ENCODE results near the gene CCDC112. TPM values are rescaled to one million over a fixed set of nuclear protein-coding genes. Genes with fewer than 3 reads are reported as not detected.

Gene CCDC112
- total RNA-seq, 1 donor from 2014 or later: 7.4 TPM

- TF ChIP-seq, protein P1, sequence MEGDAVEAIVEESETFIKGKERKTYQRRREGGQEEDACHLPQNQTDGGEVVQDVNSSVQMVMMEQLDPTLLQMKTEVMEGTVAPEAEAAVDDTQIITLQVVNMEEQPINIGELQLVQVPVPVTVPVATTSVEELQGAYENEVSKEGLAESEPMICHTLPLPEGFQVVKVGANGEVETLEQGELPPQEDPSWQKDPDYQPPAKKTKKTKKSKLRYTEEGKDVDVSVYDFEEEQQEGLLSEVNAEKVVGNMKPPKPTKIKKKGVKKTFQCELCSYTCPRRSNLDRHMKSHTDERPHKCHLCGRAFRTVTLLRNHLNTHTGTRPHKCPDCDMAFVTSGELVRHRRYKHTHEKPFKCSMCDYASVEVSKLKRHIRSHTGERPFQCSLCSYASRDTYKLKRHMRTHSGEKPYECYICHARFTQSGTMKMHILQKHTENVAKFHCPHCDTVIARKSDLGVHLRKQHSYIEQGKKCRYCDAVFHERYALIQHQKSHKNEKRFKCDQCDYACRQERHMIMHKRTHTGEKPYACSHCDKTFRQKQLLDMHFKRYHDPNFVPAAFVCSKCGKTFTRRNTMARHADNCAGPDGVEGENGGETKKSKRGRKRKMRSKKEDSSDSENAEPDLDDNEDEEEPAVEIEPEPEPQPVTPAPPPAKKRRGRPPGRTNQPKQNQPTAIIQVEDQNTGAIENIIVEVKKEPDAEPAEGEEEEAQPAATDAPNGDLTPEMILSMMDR (IDR thresholded peaks at IDR 0.05): no peak
- no peak for DNase-seq
- intact Hi-C loops (cut with DNase I): no loop called here
- no peaks in the 10 kb centered on the region for H3K4me1 ChIP-seq
- no peaks in the 10 kb centered on the region for H3K27me3 ChIP-seq (ENCODE audit: low read depth)
- no peak for ATAC-seq
- H3K9me3 ChIP-seq: no peaks in the 10 kb centered on the region
- H3K36me3 ChIP-seq: no peaks in the 10 kb centered on the region
- H3K4me3 ChIP-seq: no peak overlapping the region
- H3K27ac ChIP-seq: no peak overlapping the region
These were observed 42.4 kb upstream of the CCDC112 start for GRCh38 chr5:115338851-115339250.

GRCh38 chr5:115337882-115338281 is 41.4 kb upstream of the CCDC112 start:
- Histone ChIP-seq H3K27me3 (ENCODE audit: low read depth) (no peaks in the 10 kb centered on the region), H3K27ac (no peak overlapping the region), H3K4me3 (no peak overlapping the region), H3K4me1 (no peaks in the 10 kb centered on the region), H3K36me3 (no peaks in the 10 kb centered on the region), H3K9me3 (no peaks in the 10 kb centered on the region)
- ATAC-seq: no peak
- intact Hi-C loops (cut with DNase I): no loop called here
- TF ChIP-seq, protein P1 (IDR thresholded peaks at IDR 0.05): no peak
- no peak for DNase-seq

GRCh38 chr5:115336964-115337363 is 40.5 kb upstream of the CCDC112 start:
- DNase-seq (no peak), ATAC-seq (no peak)
- H3K4me1 ChIP-seq: no peaks in the 10 kb centered on the region
- H3K27ac ChIP-seq: no peak overlapping the region
- no peaks in the 10 kb centered on the region for H3K9me3 ChIP-seq
- intact Hi-C loops (cut with DNase I): no loop called here
- H3K36me3 ChIP-seq: no peaks in the 10 kb centered on the region
- TF ChIP-seq, protein P1 (IDR thresholded peaks at IDR 0.05): no peak
- H3K27me3 ChIP-seq (ENCODE audit: low read depth): no peaks in the 10 kb centered on the region
- H3K4me3 ChIP-seq: no peak overlapping the region

GRCh38 chr5:115336201-115336720 is 39.8 kb upstream of the CCDC112 start:
- DNase-seq (no peak), ATAC-seq (no peak)
- no peaks in the 10 kb centered on the region for H3K4me1 ChIP-seq
- intact Hi-C loops (cut with DNase I): no loop called here
- no peaks in the 10 kb centered on the region for H3K36me3 ChIP-seq
- TF ChIP-seq, protein P1 (IDR thresholded peaks at IDR 0.05): no peak
- H3K9me3 ChIP-seq: no peaks in the 10 kb centered on the region
- H3K27me3 ChIP-seq (ENCODE audit: low read depth): no peaks in the 10 kb centered on the region
- no peak overlapping the region for H3K27ac ChIP-seq
- no peak overlapping the region for H3K4me3 ChIP-seq

DNA sequence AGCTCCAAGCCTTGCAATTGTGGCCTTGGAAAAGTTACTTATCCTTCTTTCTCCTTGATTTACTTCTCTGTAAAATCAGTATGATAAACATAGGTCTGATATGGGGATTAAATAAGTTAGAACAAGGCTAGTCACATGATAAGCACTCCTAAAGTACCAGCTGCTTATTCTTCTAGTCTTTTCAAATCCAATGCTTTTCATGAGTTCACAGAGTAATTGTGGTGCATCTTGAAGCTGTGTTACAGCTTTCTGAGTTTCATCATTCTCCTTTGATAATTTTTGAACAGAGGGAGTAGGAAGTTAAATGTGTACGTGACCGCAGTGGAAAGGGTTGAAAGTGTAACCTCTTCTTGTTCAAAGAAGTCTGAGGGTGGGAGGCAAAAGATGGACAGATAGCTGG is 38.8 kb upstream of the CCDC112 start:
- H3K27ac ChIP-seq: no peak overlapping the region
- H3K36me3 ChIP-seq: no peaks in the 10 kb centered on the region
- no peak overlapping the region for H3K4me3 ChIP-seq
- DNase-seq: no peak
- no peak for ATAC-seq
- H3K9me3 ChIP-seq: no peaks in the 10 kb centered on the region
- H3K4me1 ChIP-seq: no peaks in the 10 kb centered on the region
- no peaks in the 10 kb centered on the region for H3K27me3 ChIP-seq (ENCODE audit: low read depth)
- intact Hi-C loops (cut with DNase I): no loop called here
- TF ChIP-seq, protein P1 (IDR thresholded peaks at IDR 0.05): no peak

DNA sequence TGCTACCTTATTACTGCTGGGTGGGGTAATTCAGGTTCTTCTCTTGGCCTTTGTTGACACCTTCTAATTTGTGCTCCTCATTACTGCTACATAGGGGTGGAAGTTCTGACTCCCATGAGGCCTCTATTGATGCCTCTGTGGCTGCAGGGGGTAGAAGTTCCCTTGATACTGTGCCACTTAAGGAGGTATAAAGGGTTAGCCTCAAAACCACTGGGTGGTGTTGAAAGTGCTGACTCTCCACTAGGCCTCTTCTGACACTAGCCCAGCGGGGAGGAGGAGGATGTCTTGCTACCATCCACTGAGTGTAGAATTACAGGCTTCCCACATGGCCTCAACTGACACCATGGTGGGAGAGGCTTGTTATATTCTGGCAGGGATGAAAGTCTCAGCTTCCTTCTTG is 36.7 kb upstream of the CCDC112 start:
- Histone ChIP-seq H3K27ac (no peak overlapping the region), H3K36me3 (no peaks in the 10 kb centered on the region), H3K27me3 (ENCODE audit: low read depth) (no peaks in the 10 kb centered on the region), H3K4me3 (no peak overlapping the region), H3K9me3 (no peaks in the 10 kb centered on the region), H3K4me1 (no peaks in the 10 kb centered on the region)
- TF ChIP-seq, protein P1 (IDR thresholded peaks at IDR 0.05): no peak
- ATAC-seq (no peak), DNase-seq (no peak)
- intact Hi-C loops (cut with DNase I): no loop called here

Data from lower lobe of right lung (tissue), 2 donors.